Measurements from ENCODE around the gene PRTG. TPM values are rescaled to one million over a fixed set of nuclear protein-coding genes. Genes with fewer than 3 reads are reported as not detected.

Gene PRTG
- total and polyA plus RNA-seq, 2 donors (not counting 3 experiments of a cell fraction or from before 2014, with no cell fraction given) = 3.4 to 12.4 TPM

- no peak for DNase-seq (ENCODE audit: low read depth, low spot score)
- no peak overlapping the region for H3K27ac ChIP-seq (ENCODE audit: insufficient read depth, low read depth, low read length)
- dilution Hi-C loops (cut with MboI; ENCODE audit: extremely low pct_ligation_motif_present, low sequenced_read_pairs) (no loop called here), intact Hi-C loops (cut with micrococcal nuclease) (no loop called here)
- TF ChIP-seq POLR2A (IDR thresholded peaks at IDR 0.05; ENCODE audit: low read depth, low read length) (no peak), MYC (IDR thresholded peaks at IDR 0.05; ENCODE audit: low read depth, low read length) (no peak), POLR2AphosphoS5 (IDR thresholded peaks at IDR 0.05; ENCODE audit: insufficient read depth, low read depth, low read length) (no peak), GATA2 (IDR thresholded peaks at IDR 0.05; ENCODE audit: insufficient read depth, insufficient read length, low read depth, low read length) (no peak), MAX (IDR thresholded peaks at IDR 0.05; ENCODE audit: insufficient read depth, insufficient read length) (no peak), JUN (IDR thresholded peaks at IDR 0.05; ENCODE audit: borderline replicate concordance, insufficient read depth, insufficient read length, low read depth) (no peak), EZH2 (IDR thresholded peaks at IDR 0.05; ENCODE audit: borderline replicate concordance, low read depth, low read length, severe bottlenecking) (no peak), FOS (IDR thresholded peaks at IDR 0.05; ENCODE audit: borderline replicate concordance, insufficient read depth, low read length) (no peak)
- TF ChIP-seq, protein P1, sequence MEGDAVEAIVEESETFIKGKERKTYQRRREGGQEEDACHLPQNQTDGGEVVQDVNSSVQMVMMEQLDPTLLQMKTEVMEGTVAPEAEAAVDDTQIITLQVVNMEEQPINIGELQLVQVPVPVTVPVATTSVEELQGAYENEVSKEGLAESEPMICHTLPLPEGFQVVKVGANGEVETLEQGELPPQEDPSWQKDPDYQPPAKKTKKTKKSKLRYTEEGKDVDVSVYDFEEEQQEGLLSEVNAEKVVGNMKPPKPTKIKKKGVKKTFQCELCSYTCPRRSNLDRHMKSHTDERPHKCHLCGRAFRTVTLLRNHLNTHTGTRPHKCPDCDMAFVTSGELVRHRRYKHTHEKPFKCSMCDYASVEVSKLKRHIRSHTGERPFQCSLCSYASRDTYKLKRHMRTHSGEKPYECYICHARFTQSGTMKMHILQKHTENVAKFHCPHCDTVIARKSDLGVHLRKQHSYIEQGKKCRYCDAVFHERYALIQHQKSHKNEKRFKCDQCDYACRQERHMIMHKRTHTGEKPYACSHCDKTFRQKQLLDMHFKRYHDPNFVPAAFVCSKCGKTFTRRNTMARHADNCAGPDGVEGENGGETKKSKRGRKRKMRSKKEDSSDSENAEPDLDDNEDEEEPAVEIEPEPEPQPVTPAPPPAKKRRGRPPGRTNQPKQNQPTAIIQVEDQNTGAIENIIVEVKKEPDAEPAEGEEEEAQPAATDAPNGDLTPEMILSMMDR (IDR thresholded peaks at IDR 0.05; ENCODE audit: extremely low read depth in 1 of 2, insufficient read depth in 1 of 2, low read depth in 1 of 2, low read length in 2 of 2) = no peak
- POLR2A ChIA-PET = no interaction called here
- no peak overlapping the region for H2AFZ ChIP-seq (ENCODE audit: low read depth, low read length)
- no peaks in the 10 kb centered on the region for H3K27me3 ChIP-seq (ENCODE audit: control insufficient read depth in 2 of 2, insufficient read depth in 2 of 2, low read length in 2 of 2)
- no TSS peak for BruUV-seq (replicated peaks)
- no peaks in the 10 kb centered on the region for H3K36me3 ChIP-seq (ENCODE audit: control insufficient read depth in 2 of 2, extremely low read depth in 1 of 2, insufficient read depth in 2 of 2, low read length in 2 of 2)
- FAIRE-seq = no peak
- H3K4me3 ChIP-seq (replicated peaks in 1 of 3; ENCODE audit: insufficient read depth in 1 of 3, low read depth in 1 of 3, low read length in 3 of 3) = no peak overlapping the region
- H4K20me1 ChIP-seq (replicated peaks; ENCODE audit: control insufficient read depth, extremely low read depth, insufficient read depth, low read length) = no peaks in the 10 kb centered on the region
- no peak overlapping the region for H3K9ac ChIP-seq (replicated peaks; ENCODE audit: extremely low read depth, insufficient read depth, low read length)
- H3K4me1 ChIP-seq (ENCODE audit: control insufficient read depth, extremely low read depth, insufficient read depth, low read length) = no peaks in the 10 kb centered on the region
- peaks cover 3% of the 10 kb centered on the region for H3K9me1 ChIP-seq (replicated peaks; ENCODE audit: control insufficient read depth, extremely low read depth, insufficient read depth, low read length)
- H3K9me3 ChIP-seq (replicated peaks; ENCODE audit: control insufficient read depth, insufficient read depth, low read length) = no peaks in the 10 kb centered on the region
- H3K79me2 ChIP-seq (ENCODE audit: control insufficient read depth, insufficient read depth, low read length) = no peaks in the 10 kb centered on the region
- no peak overlapping the region for H3K4me2 ChIP-seq (ENCODE audit: insufficient read depth, low read length)
- CTCF ChIA-PET = no interaction called here
Observed at GRCh38 chr15:55681631-55682030, 61.3 kb downstream of the PRTG start.

Data from endothelial cell of umbilical vein (primary cell).